ENCODE measurements around the gene STOML2. TPM values are rescaled to one million over a fixed set of nuclear protein-coding genes. Genes with fewer than 3 reads are reported as not detected.

Gene STOML2
- total and polyA plus RNA-seq, 11 donors = 78.2 to 177 (median 130) TPM

- intact Hi-C loops (cut with DNase I) = loop anchor here in 6 of 10 donors (5.0 to 10.0 kb wide), 5 partner anchors 54 to 627 kb away; partner anchors contain the start of gene UNC13B (in 2 of the 6)
- H3K27ac ChIP-seq = peak overlapping the region in 9 of 12 donors; percentile 79 to 98 (median 93)
- 34 to 49% (median 39%) methylated on average over 2 to 3 of the region's 3 CpGs for WGBS, 4 donors
- DNase-seq = peak in 2 of 5 donors; percentile 38 to 67
- peaks cover 0 to 36% (median 32%) of the 10 kb centered on the region in 9 donors for H3K36me3 ChIP-seq
- TF ChIP-seq CTCF (IDR thresholded peaks at IDR 0.05) (no peak), POLR2A (IDR thresholded peaks at IDR 0.05) (no peak)
- peak in 2 of 4 donors; percentile 1 for ATAC-seq
- H3K4me3 ChIP-seq = peak overlapping the region in 10 of 12 donors; percentile 62 to 96 (median 88)
- no peaks in the 10 kb centered on the region for H3K9me3 ChIP-seq
- H3K4me1 ChIP-seq = peaks cover 3 to 56% (median 46%) of the 10 kb centered on the region in 12 donors
- no peaks in the 10 kb centered on the region for H3K27me3 ChIP-seq
Observed at GRCh38 chr9:35110327-35110761, 7.4 kb upstream of the STOML2 start.

- Histone ChIP-seq H3K36me3 (peaks cover 0 to 49% (median 44%) of the 10 kb centered on the region in 9 donors), H3K4me3 (no peak overlapping the region), H3K27me3 (no peaks in the 10 kb centered on the region), H3K27ac (no peak overlapping the region), H3K9me3 (no peaks in the 10 kb centered on the region), H3K4me1 (peaks cover 3 to 44% (median 34%) of the 10 kb centered on the region in 12 donors)
- 47 to 61% (median 54%) methylated on average over 5 to 8 of the region's 8 CpGs for WGBS, 4 donors
- DNase-seq = no peak
- intact Hi-C loops (cut with DNase I) = no loop called here
- TF ChIP-seq POLR2A (IDR thresholded peaks at IDR 0.05) = no peak
- TF ChIP-seq CTCF (IDR thresholded peaks at IDR 0.05) = no peak
- no peak for ATAC-seq
Observed at GRCh38 chr9:35108946-35109575, 6.1 kb upstream of the STOML2 start.

- 91 to 95% (median 93%) methylated on average over 6 of the region's 6 CpGs for WGBS, 4 donors
- intact Hi-C loops (cut with DNase I) = no loop called here
Observed at GRCh38 chr9:35108461-35108860, 5.5 kb upstream of the STOML2 start.

More at GRCh38 chr9:35108461-35108860, 5.5 kb upstream of the STOML2 start:
- DNase-seq (no peak), ATAC-seq (no peak)
- H3K4me1 ChIP-seq = peaks cover 3 to 44% (median 33%) of the 10 kb centered on the region in 12 donors
- H3K36me3 ChIP-seq = peaks cover 0 to 49% (median 44%) of the 10 kb centered on the region in 9 donors
- H3K9me3 ChIP-seq = no peaks in the 10 kb centered on the region
- no peak overlapping the region for H3K27ac ChIP-seq
- TF ChIP-seq POLR2A (IDR thresholded peaks at IDR 0.05) (no peak), CTCF (IDR thresholded peaks at IDR 0.05) (no peak)
- H3K4me3 ChIP-seq = no peak overlapping the region
- H3K27me3 ChIP-seq = no peaks in the 10 kb centered on the region
